Skeletal muscle cell (primary cell): ENCODE results near the gene ADARB1.

ENCODE experiments used
- DNase-seq: peaks from one replicate; pipeline ENCODE4 v3.0.0-alpha.2; 2010; ENCODE audit warnings: low read depth
- H3K4me3 ChIP-seq: 2 replicates; pipeline ENCODE4 v1.5.1; 2011; ENCODE audit warnings: low read depth, mild to moderate bottlenecking, control low read depth, low read length, moderate library complexity

The ADARB1 gene

DNA sequence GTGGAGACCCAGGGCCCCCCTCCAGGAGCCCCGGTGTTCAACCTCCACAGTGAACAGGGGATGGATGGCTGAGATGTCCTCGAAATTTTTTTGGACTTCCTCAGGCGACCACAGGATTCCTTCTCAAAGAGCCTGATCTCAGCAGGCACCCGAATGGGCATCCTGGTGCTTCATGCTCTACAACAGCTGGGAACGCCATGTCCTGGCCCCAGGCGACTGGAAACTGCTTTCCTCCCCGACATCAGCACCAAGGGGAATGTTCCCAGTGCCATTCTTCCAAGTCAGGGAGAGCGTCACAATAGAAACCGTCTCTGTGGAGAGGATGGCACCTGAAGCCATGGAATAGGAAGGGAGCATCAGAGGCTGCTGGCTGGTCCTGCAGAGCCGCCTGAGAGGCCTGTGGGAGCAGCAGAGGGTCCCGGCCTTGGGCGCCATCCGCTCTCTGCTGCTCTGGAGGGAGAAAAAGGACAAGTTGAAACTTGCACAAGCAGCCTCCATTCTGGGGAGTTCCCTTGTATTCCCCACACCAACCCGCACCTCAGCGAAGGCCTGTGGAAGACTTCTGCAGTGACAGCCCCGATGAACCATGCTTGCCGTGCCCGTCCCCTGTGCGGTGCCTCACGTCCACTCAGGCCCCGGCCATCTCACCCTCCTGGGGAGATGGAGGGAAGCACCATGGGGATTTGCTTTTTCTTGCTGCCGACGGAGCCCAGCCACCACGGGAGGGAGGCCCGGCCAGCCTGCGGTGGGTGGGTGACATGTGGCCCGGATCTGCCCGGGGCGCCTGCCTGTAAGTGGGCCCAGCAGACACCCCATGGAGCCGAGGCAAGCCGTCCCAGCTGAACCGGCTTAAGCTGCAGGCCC lies 2.3 kb upstream of the ADARB1 start:
- H3K4me3 ChIP-seq = no peak overlapping the region
- DNase-seq = no peak

DNA sequence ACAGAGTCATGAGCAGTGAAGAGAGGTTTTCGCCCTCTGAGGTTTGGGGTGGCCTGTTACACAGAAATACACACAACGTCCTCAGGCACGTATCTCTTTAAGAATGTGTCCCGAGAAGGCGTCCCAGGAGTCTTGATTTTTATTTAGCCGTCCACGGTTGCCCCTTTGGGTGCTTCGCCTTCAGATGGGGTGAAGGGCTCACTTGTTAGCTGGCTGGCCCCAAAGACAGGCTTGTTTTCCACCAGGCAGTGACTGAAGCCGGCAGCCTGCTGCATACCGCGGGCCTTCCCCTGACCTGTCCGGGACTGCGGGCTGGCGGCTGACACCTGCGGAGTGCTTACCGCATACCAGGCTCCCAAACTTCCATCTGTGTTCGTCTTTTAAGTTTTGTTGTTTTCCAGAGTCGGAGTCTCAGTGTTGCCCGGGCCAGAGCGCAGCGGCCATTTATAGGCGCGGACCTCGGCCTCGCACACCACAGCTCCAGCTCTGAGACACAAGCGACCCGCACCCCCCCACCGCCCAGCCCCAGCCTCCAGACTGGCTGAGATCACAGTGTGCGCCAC lies 1.6 kb upstream of the ADARB1 start:
- DNase-seq = no peak
- H3K4me3 ChIP-seq = no peak overlapping the region

DNA sequence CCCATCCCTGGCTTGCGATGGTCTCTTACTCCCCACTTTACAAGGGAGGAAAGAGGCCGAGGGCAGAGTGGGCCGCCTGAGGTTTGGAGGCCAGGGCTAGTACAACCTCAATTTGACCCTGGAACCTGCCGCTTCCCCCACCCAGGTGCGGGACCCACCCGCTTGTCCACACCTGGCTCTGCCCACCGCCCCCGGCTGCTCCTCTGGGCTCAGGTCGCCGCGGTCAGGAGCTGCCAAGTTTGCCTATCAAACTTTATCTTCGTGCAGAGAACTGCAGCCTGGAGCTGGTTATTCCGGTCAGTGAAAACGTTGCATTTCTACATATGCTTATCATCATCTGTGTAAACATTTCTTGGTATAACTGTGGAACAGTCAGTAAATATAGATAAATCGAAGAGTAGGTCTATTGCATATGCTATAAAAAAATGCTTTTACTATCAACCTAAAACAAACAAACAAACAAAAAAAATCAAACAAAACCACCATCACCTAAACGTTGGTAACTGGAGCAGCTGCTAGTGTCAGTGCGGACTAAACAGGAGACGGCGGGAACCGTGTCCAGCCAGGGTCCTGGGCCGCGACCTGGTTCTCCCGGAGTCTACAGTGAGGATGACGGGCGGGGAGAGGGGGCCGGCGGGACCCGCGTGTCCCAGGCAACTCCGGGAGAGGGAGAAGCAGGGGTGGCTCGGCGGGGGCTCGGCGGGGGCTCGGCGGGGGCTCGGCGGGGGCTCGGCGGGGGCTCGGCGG lies 906 bp upstream of the ADARB1 start:
- no peak for DNase-seq
- H3K4me3 ChIP-seq = peak overlapping the region; percentile 61

DNA sequence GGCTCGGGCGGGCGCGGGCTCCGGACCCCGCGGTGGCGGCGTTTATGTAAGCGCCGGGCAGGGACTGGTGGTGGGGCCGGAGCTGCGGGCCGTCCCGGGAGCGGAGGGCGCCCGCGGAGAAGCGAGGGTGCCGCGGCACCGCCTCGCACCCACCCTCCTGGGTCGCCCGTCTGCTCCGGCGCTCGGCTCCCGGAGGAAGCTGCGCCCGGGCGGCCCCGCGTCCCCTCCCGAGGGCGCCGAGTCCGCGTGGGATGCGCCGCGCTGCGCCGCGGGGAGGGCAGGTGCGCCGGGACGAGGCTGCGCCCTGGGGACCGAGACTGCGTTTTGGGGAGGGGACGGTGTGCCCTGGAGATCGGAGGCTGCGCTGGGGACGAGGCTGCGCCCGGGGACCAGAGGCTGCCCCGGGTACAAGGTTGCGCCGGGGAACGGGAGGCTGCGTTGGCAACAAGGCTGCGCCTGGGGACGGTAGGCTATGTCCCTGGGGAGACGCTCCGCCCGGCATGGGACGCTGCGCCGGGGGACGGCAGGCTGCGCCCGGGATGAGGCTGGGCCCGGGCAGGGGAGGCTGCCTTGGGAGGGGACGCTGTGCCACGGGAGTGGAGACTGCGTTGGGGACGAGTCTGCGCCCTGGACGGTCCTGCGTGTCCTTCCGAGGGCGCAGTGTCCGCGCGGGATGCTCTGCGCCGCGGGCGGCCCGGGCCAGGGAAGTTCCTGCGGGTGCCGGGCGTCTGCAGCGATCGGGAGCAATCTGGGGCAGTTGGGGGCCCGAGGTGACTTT lies 627 bp downstream of the ADARB1 start:
- no peak for DNase-seq

DNA sequence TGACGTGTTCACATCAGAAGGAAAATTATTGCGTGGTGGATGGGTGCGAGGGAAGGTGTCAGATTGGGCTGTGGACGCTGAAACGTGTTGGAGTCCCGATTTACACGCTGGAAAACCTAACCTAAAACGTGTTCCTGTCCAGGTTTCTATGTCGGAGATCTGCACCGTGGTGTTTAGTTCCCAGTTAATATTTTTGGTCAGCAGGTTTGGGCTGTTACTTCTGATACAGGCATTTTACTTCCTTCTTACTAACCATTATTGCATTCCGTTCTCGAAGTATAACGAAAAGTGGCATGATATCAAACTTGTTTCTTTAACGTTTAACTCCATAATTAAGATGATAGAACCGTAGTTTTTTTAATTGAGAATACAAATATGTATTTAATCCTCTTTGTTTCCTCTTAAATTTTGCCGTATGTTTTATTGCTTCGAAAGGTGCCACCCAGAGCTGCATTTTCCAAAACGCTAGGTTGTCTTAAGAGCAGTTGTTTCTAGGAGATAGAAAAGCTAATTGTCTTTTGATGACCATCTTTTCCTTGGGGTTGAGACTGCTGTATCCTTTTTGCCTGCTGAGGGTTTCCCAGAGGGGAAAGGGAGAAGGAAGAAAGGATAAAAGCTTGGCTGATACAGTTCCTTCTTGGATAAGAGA lies 1.3 kb downstream of the ADARB1 start:
- H3K4me3 ChIP-seq = peak overlapping the region; percentile 81
- DNase-seq = no peak

More for the DNA sequence above, 627 bp downstream of the ADARB1 start:
- peak overlapping the region; percentile 81 for H3K4me3 ChIP-seq

DNA sequence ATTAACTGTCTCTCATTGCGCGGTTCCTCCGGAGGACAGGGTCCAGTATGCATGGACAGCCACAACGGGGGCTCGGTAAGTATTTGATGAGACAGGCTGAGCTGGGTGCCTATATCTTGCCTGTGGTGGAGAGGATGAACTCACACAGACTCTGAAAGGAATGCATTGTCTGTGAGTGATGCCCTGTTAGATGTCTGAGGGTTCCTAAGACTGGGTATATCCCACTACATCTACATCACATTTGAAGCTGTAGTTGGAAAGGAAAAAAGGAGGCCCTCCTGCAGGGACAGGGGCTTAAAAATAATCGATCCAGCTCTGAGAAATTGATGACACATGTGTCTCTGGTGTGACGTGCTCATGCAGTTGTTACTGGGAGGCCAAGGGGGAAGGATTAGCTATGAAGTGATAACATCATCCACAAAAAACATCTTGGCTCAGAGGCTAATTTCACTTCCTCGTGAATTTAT lies 1.9 kb downstream of the ADARB1 start:
- DNase-seq = no peak
- H3K4me3 ChIP-seq = peak overlapping the region; percentile 81

DNA sequence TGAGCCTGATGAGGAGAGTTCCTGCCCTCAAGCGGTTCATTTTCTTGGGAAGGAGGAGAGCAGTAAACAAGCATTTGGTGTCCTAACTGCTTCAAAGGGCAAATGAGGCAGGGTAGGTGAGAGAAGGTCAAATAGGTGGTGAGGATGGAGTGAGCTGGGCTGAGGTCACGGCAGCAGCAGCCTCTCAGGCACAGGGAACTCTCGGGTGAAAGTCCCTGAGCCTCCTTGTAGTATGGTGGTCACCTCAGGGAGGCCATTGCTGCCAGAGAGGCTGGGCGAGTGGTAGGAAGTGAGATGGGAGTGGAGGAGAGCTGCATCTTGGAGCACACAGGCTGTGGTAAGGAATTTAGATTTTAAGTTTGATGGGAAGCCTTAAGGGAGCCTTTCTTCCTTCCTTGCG lies 4.0 kb downstream of the ADARB1 start:
- no peak for DNase-seq
- no peak overlapping the region for H3K4me3 ChIP-seq

DNA sequence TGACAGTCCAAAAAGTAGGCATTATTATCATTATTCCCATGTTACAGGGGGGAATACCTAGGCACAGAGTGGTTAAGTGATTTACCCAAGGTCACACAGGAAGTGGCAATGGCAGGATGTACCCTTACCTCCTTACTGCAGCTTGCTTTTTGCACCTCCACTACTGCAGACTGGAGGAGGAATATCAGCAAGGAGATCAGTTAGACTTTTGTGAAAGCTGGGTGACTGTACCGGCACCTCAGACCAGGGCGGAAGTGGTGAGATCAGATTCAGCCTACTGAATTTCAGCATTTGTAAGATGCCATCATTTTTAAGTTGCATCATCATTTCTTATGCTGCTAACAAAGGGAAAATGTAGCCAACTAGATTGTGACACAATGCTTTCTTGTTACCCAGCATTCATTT lies 4.5 kb downstream of the ADARB1 start:
- H3K4me3 ChIP-seq = no peak overlapping the region
- DNase-seq = peak; percentile 57

DNA sequence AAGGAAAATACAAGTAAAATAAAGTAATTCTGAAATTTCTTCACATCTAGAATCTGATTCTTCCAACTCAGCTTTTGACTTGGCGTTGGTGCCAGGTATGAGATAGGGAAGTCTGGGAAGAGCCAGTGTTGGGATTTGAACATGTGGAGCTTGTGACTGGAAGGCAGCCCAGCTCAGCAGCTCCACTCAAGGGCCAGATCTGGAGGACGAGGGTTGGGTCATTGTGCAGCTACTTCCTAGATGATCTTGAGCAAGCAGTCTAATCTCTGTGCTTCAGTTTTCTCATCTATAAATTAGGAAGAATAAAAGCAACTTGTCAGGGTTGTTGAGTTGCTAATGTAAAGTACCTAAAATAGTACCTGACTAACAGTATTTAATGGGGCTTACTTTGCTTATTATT lies 5.0 kb downstream of the ADARB1 start:
- DNase-seq = no peak

DNA sequence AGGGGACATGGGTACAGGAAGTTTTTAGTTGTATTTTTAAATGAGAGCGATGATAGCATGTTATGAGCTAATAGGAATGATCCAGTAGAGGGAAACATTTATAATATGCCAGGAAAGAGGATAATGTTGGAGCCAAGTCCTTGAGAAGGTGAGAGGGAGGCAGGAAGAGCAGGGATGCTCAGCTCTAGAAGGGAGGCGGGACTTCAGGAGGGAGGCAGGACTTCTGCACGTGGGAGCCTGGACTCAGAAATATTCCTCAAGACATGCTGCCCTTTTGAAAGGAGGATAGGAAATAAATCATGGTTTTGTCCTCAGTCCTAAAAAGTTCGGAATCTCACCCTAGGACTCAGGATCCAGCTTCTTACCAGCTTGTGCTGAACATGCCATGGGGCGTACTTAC lies 5.9 kb downstream of the ADARB1 start:
- no peak overlapping the region for H3K4me3 ChIP-seq
- DNase-seq = no peak

More for the DNA sequence above, 5.0 kb downstream of the ADARB1 start:
- H3K4me3 ChIP-seq = no peak overlapping the region

DNA sequence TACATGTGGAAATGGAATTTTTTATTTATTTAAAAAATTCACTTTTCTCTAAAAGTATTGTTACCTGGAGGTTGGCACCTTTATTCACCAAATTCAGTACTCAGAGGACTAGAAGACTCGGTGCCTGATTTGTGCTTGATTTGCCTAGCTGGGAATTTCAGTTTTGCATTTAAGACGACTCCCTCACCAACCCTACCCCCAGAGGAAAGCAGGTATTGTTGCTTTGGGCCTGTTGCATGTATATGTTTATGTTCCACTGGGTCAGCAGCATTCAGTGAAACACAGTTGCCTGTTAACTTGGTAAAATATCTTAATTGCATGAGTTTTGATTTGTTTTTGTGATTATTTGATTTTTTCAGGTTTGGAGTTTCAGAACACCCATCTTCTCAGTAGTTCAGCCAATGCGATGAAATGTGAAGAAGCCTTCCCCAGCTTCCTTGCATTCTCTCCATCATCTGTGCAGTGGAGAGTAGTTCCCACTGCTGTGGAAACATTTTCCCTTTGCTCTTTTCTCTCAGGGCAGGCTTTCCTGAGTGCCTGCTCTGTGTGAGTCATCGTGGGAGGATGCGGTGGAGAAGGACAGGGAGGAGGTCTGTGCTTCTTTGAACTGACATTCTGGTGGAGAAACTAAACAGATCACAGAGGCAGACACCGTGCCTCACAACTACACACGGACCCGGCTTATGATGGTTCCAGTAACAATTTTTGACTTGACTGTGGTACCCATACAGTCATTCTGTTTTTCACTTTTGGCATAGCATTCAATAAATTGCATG lies 6.4 kb downstream of the ADARB1 start:
- H3K4me3 ChIP-seq = no peak overlapping the region
- no peak for DNase-seq

DNA sequence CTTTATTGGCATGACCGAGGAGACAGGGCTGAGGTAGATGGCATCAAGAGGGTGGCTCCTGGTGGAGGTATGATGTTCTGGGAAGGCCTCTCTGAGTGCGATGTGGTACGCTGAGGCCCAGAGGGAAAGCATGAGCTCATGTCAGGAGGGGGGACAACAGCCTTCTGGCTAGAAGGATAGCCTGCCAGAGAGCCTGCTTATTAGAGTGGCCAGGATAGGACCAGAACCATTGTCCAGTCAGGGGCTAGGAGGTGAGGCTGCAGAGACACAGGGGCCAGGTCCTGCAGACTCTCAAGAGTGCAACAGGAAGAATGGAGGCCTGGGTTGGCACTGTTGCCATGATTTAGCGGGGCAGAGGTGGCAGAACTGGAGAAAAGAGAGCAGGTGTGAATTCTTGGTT lies 7.3 kb downstream of the ADARB1 start:
- H3K4me3 ChIP-seq = no peak overlapping the region
- no peak for DNase-seq

DNA sequence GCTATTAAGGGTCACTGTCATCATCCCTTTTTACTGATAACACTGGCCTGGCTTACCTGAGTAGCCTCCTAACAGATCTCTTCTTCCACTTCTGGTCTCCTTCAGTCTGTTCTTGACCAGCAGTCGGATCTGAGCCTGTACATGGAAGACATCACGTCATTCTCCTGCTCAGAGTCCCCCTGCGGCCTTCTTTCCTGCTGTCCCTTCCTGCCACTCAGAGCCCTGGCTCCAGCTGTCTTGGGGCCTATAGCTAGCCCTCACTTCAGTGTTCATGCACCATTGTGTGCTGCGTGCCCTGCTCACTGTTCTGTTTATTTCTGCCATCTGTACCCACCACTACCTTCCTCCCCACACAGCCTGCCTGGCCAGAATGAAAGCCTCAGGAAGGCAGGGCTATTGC lies 8.4 kb downstream of the ADARB1 start:
- no peak overlapping the region for H3K4me3 ChIP-seq
- DNase-seq = no peak

DNA sequence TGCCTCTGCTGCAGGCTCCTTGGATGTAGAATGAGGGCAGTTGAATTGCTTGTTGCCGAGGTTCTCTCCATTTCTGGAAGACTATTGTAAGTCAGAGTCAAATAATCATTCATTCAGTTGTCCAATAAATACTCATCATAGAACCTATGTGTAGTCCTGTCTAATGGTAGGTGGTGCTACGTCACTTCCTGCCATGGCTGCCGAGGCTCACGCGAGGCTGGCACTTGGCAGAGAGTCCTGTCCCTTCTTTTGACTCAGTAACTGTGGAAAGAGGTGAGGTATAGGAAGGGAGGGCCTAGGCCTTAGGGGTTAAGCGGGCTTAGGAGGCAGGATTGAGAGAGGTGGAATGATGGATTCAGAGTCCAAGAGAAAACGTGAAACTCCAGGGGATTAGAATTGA lies 9.7 kb downstream of the ADARB1 start:
- no peak for DNase-seq
- no peak overlapping the region for H3K4me3 ChIP-seq

DNA sequence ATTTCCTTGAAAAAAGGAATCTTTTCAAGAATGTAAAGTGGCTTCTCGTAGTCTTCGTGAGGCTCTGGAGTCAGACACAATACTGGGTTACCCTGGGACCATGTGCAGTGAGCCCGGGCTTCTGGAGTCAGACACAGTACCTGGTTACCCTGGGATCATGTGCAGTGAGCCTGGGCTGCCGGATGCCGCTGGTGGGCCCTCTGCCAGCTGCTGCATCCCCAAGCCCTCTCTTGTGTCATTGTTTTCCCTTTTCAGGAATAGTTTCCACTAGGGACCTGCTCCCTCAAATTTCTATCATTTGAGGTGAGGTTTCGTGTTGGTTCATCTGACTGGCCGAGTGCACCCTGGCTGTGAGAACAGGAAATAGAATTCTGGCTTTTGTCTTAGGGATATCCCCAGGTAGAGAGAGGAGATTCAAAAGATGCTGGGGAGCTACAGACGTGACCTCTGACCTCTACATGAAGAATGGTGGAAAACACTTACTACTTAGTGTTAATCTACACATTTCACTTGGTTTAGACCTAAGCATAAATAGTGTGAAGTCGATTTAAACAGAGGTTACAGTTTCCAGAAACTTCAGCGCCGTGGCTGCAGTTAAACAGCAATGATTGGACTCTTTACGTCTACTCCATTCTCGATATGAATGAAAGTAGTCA lies 10.6 kb downstream of the ADARB1 start:
- DNase-seq = no peak
- no peak overlapping the region for H3K4me3 ChIP-seq

DNA sequence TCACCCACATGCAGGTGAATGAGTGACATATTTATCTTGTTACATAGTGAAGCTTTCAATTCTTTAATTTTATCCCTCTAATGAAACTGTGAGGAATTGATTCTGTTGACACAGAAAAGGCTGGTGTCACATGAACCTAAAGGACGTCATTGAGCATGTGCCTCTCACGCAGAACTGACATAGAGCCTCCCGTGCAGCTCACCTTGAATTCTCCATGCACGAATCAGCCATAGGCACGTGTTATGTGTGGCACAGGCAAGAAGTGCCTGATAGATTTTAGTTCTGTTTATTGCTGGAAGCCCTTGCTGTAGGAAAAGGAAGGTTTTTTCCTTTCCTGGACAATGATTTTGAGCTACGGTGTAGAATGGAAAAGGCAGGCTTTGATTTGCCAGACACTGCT lies 11.3 kb downstream of the ADARB1 start:
- no peak overlapping the region for H3K4me3 ChIP-seq

DNA sequence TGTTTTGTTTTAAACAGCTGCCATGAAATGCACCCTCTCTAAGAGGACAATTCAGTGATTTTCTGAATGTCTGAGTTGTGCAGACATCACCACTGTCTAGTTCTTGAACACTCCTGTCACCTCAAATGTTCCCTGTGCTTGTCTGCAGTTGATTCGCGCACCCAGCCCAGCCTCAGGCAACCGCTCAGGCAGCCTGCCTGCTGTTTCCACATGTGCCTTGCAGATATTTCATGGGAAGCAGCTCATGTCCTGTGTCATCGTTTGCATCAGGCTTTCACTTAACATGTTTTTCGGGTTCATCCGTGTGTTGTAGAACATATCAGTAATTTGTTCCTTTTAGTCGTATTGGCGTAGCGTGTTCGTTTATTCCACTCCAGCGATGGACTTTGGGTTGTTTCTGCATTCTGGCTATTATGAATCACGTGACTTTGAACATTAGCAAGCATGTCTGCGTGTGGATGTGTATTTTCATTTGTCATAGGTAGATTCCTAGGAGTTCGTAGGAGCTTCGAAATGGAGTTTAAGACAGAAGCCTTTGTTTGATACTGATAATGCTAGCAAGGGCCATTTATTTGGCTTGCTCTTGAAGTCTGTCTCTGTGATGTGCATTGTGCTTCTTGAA lies 12.1 kb downstream of the ADARB1 start:
- DNase-seq = no peak
- H3K4me3 ChIP-seq = no peak overlapping the region

More for the DNA sequence above, 11.3 kb downstream of the ADARB1 start:
- DNase-seq = no peak
